Testis (tissue), 2 donors: ENCODE data around the gene HRAS.

Source experiments
- POLR2A ChIP-seq: fragments of 450-650 bp; IDR thresholded peaks from one replicate; pipeline ENCODE4 v1.6.1; 2017; ENCODE audit warnings: antibody characterized with exemption, mild to moderate bottlenecking, moderate library complexity
- TF ChIP-seq, protein P1 (sequence below), 3 experiments: fragments of 450-650 bp in 2 of 3; fragments of 200-600 bp in 1 of 3; sonication (generic) in 1 of 3; IDR thresholded peaks; one replicate each; pipeline ENCODE4 v1.5.1; 2016 to 2019; ENCODE audit warnings: antibody characterized with exemption in 3 of 3, mild to moderate bottlenecking in 2 of 3, moderate library complexity in 1 of 3

DNA sequence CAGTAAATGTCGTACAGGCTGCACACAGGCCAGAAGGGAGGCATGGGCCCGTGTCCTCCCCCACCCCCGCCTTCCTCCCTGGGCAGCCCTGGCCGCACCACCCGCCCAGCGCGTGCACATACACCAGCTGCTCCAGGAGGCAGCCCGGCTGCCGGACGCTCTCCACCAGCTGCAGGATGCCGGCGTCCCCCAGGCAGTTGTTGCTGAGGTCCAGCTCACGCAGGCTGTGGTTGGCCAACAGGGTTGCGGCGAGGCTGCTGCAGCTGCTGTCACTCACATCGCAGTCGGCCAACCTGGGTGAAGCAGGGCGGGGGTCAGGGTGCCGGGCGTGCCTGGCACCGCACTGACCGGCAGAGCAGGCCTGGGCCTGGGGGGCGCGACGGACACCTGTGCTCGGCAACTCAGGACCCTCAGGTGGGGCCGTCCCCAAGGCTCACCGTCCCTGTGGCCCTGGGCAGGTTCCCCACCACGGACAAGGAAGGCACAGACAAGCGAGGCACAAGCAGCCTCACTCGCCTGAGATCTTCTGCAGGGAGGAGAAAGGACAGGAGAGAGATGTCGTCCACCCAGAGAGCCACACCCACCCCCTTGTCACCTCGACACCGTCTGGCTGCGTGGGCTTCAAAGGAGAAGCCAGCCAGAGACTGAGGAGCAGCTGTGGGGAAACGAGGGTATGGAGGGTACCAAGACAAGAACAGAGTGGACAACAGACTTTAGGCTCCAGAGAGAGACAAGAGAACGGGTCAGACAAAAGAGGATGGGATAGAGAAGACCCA, 40.4 kb downstream of the HRAS start:
- TF ChIP-seq, protein P1, sequence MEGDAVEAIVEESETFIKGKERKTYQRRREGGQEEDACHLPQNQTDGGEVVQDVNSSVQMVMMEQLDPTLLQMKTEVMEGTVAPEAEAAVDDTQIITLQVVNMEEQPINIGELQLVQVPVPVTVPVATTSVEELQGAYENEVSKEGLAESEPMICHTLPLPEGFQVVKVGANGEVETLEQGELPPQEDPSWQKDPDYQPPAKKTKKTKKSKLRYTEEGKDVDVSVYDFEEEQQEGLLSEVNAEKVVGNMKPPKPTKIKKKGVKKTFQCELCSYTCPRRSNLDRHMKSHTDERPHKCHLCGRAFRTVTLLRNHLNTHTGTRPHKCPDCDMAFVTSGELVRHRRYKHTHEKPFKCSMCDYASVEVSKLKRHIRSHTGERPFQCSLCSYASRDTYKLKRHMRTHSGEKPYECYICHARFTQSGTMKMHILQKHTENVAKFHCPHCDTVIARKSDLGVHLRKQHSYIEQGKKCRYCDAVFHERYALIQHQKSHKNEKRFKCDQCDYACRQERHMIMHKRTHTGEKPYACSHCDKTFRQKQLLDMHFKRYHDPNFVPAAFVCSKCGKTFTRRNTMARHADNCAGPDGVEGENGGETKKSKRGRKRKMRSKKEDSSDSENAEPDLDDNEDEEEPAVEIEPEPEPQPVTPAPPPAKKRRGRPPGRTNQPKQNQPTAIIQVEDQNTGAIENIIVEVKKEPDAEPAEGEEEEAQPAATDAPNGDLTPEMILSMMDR (IDR thresholded peaks at IDR 0.05) = no peak
- no peak for TF ChIP-seq POLR2A
